ENCODE measurements around the gene CSNK1A1. TPM values are rescaled to one million over a fixed set of nuclear protein-coding genes. Genes with fewer than 3 reads are reported as not detected.

Gene CSNK1A1
- total RNA-seq, 4 donors from 2014 or later = 157 to 252 (median 215) TPM

Other genes starting within 250 kb of the CSNK1A1 start
- 10 to 100 TPM in 2 of 4 donors, 1 to 10 TPM in 2; 7.8 to 13.3 (median 9.9) TPM for gene GRPEL2, start 205.9 kb downstream of the CSNK1A1 start, total RNA-seq
- gene PCYOX1L, start 193.4 kb downstream of the CSNK1A1 start, total RNA-seq = 1 to 10 TPM in 3 of 4 donors, under 1 TPM in 1; 0.29 to 1.5 (median 1.2) TPM
- gene IL17B, start 172.1 kb downstream of the CSNK1A1 start, total RNA-seq = 1 to 10 TPM in 1 of 4 donors, not detected in 3; 1.2 TPM
- 10 to 100 TPM in 3 of 4 donors, 1 to 10 TPM in 1; 9.5 to 28.6 (median 21.0) TPM for gene ARHGEF37, start 30.1 kb upstream of the CSNK1A1 start, total RNA-seq
- gene PPARGC1B, start 178.9 kb upstream of the CSNK1A1 start, total RNA-seq = 1 to 10 TPM; 3.9 to 6.8 (median 4.8) TPM